Right lobe of liver (tissue), 6 donors: ENCODE results near the gene SIGLEC1. TPM values are rescaled to one million over a fixed set of nuclear protein-coding genes. Genes with fewer than 3 reads are reported as not detected.

Experiments used
- ATAC-seq, 4 donors: fragments of 200-7000 bp; cut with Tn5 transposase; one replicate each; pipeline ENCODE4 v1.9.1; 2020; ENCODE audit warnings: mild to moderate bottlenecking in 4 of 4, moderate library complexity in 4 of 4
- DNase-seq, 3 donors: peaks; one replicate each; pipeline ENCODE4 v3.0.0-alpha.2; 2020
- H3K27ac ChIP-seq, 3 donors: fragments of 200-600 bp; one replicate each; pipeline ENCODE4 v1.8.0; 2022
- H3K27me3 ChIP-seq, 2 donors: fragments of 200-600 bp; one replicate each; pipeline ENCODE4 v1.8.0; 2022
- H3K36me3 ChIP-seq, 4 donors: fragments of 200-600 bp; sonication (generic) in 1 of 4; one replicate each; pipeline versions ENCODE4 v1.5.1 to v1.8.0; 2017 to 2022; ENCODE audit warnings: control low read depth in 1 of 4
- H3K4me1 ChIP-seq, 4 donors: fragments of 200-600 bp; sonication (generic) in 1 of 4; one replicate each; pipeline versions ENCODE4 v1.5.1 to v1.8.0; 2017 to 2022; ENCODE audit warnings: control low read depth in 1 of 4
- H3K4me3 ChIP-seq, 3 donors: fragments of 200-600 bp; one replicate each; pipeline ENCODE4 v1.8.0; 2022
- H3K9me3 ChIP-seq, 4 donors: fragments of 200-600 bp; sonication (generic) in 1 of 4; one replicate each; pipeline versions ENCODE4 v1.5.1 to v1.8.0; 2017 to 2022; ENCODE audit warnings: control low read depth in 1 of 4
- POLR2A ChIP-seq: fragments of 450-650 bp; IDR thresholded peaks from one replicate; pipeline ENCODE4 v1.6.1; 2017; ENCODE audit warnings: antibody characterized with exemption, mild to moderate bottlenecking
- WGBS: methylation state at CpG from one replicate; pipeline ENCODE4 v1.1.6; 2018; ENCODE audit warnings: low coverage, low lambda C conversion rate; ENCODE audit not compliant: insufficient coverage; ENCODE audit errors: missing lambda C conversion rate; 5-methylcytosine and 5-hydroxymethylcytosine counted together
- intact Hi-C, 2 donors: fragments of 100-400 bp; cut with DNase I; formaldehyde crosslinking; loops; one replicate each; pipeline versions ENCODE4 v1.11.2 to v1.14.1; 2022
- long read RNA-seq: library from polyadenylated mRNA; unstranded; transcript quantifications from one replicate; pipeline ENCODE4 v2.0.0, GENCODE V29; 2019
- total RNA-seq, 6 experiments: library from RNA; depleted of rRNA in 2 of 6; stranded (reverse); fragments of >200 nt in 2 of 6; fragmentation: NEBNext Ultra II Directional in 3 of 6; extraction: Animal tissue kit (Norgen Biotek cat#: 25700) in 3 of 6; gene quantifications; one replicate each; pipeline versions ENCODE4 v1.1.0 to v1.2.4, GENCODE V29; 2016 to 2023
- TF ChIP-seq, protein P1 (sequence below), 4 donors: fragments of 200-600 bp in 3 of 4; fragments of 450-650 bp in 1 of 4; IDR thresholded peaks; one replicate each; pipeline versions ENCODE4 v1.5.1 to v1.8.0; 2016 to 2022; ENCODE audit warnings: antibody characterized with exemption in 4 of 4, mild to moderate bottlenecking in 2 of 4
- donor health status: DM: no; HTN: yes; CAD: no.
- donor health status: DM: no; HTN: no; CAD: no.
- donor health status: DM: no; HTN: no; CAD: no.
- donor health status: DM: no; HTN: yes; CAD: no.
- donor health status: DM: no; HTN: yes; CAD: no.

Gene SIGLEC1
- total RNA-seq: 10 to 100 TPM in 2 of 6 experiments, 1 to 10 TPM in 4; 2.6 to 13.9 (median 5.7) TPM
- long read RNA-seq, partial matches to known transcripts: 1 of 1 reads
- long read RNA-seq, other reads (novel, unspliced or antisense): 0 of 1 reads

DNA sequence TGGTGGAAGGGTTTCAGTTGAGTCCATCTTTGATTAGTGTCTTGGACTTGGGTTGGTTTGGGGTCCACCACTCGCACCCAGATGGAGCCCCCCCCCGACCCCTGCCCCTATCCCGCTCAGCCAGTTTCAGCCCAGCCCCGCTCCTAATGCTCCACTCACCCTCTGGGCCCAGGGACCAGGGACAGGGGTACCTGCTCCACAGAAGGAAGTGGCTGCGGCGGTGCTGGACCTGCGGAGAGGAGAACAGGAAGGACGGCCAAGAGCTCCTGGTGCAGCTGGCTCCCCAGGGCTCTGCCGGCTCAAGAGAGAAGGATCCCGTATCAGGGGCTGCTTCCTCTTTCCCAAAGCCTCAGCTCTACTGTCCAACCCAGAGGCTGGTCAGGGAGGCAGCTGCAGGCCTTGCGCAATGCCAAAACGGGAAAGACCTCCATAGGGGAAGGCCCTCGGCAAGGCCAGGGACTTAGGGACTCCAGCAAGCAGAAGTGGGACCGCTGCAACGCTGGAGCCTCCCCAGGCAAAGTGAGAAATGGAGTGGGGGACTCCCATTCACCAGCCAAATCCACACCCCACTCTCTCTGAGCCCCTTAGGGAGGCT is at the start of gene SIGLEC1:
Gene SIGLEC1, minus strand, starts transcription at position 322 of the 595 bp plus-strand sequence. CDS start 5,472 bp downstream, outside the sequence.
- H3K27ac ChIP-seq: no peak within 1 kb of the TSS
- H3K36me3 ChIP-seq: no peaks in the 10 kb centered on the region
- H3K4me1 ChIP-seq: no peaks in the 10 kb centered on the region
- no peaks in the 10 kb centered on the region for H3K9me3 ChIP-seq
- WGBS: 44% methylated on average over 7 of the region's 15 CpGs
- H3K4me3 ChIP-seq: peak within 1 kb of the TSS in 1 of 3 donors; percentile 21
- DNase-seq (peak in 2 of 3 donors; percentile 72 to 76), ATAC-seq (peak; percentile 50 to 61 (median 53))
- no peaks in the 10 kb centered on the region for H3K27me3 ChIP-seq
- intact Hi-C loops: no loop called here
- TF ChIP-seq POLR2A: no peak
- TF ChIP-seq, protein P1, sequence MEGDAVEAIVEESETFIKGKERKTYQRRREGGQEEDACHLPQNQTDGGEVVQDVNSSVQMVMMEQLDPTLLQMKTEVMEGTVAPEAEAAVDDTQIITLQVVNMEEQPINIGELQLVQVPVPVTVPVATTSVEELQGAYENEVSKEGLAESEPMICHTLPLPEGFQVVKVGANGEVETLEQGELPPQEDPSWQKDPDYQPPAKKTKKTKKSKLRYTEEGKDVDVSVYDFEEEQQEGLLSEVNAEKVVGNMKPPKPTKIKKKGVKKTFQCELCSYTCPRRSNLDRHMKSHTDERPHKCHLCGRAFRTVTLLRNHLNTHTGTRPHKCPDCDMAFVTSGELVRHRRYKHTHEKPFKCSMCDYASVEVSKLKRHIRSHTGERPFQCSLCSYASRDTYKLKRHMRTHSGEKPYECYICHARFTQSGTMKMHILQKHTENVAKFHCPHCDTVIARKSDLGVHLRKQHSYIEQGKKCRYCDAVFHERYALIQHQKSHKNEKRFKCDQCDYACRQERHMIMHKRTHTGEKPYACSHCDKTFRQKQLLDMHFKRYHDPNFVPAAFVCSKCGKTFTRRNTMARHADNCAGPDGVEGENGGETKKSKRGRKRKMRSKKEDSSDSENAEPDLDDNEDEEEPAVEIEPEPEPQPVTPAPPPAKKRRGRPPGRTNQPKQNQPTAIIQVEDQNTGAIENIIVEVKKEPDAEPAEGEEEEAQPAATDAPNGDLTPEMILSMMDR (IDR thresholded peaks at IDR 0.05): no peak

DNA sequence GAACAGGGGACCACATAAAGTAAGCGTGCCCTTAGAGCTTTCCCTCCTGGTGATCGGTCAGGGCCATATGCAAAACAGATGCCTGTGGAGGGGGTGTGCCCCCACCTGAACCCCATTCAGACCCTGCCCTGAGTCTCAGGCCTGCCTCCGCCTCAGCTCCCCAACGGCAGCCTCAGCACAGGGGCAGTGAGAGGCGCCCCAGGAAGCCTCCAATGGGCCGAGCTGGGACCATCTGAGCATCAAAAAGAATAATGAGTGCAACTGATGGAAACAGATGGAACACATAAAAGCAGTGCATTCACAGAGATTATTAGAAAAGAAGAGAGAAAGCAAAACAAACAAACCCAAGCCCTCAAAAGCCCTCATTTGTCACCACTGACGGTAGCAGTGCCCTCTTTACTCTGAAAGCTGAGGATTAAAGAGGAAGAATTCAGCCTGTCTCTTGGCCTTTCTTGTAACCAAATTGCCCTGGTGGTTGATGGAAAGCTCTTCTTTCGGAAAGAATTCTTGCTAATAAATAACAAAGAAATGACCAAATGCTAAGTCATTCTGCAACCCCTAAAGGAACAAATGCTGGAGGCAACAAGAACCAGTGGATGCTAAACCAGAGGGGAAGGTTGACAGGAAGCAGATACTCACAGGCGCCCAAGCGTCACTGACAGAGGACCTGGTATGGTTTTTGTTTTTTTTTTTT is 48.4 kb upstream of the SIGLEC1 start:
- no peak overlapping the region for H3K27ac ChIP-seq
- H3K27me3 ChIP-seq: no peaks in the 10 kb centered on the region
- no peak for ATAC-seq
- no peaks in the 10 kb centered on the region for H3K36me3 ChIP-seq
- H3K4me3 ChIP-seq: no peak overlapping the region
- no peaks in the 10 kb centered on the region for H3K4me1 ChIP-seq
- intact Hi-C loops: no loop called here
- no peaks in the 10 kb centered on the region for H3K9me3 ChIP-seq
- 74% methylated on average over 8 of the region's 10 CpGs for WGBS
- DNase-seq: no peak
- no peak for TF ChIP-seq POLR2A
- TF ChIP-seq, protein P1 (IDR thresholded peaks at IDR 0.05): no peak

DNA sequence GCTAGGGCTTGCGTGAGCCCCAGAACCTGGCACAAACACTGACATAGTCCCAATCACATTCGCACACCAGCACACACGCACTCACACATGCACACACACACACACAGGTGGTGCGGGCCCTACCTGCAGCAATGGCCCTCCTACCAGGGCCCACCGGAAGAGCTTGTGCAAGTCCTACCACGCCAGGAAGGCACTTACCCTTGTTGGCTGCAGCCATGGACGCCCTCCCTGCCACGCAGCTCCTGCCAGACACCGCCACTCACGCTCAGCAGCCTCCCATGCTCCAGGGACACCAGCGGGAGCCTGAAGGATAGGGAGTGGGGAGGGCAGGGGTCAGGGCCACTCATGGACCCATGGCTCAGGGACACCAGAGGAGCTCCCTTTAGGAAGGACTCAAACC is 47.5 kb upstream of the SIGLEC1 start:
- Histone ChIP-seq H3K4me3 (no peak overlapping the region), H3K27me3 (no peaks in the 10 kb centered on the region), H3K4me1 (no peaks in the 10 kb centered on the region), H3K36me3 (no peaks in the 10 kb centered on the region), H3K27ac (no peak overlapping the region), H3K9me3 (no peaks in the 10 kb centered on the region)
- intact Hi-C loops: no loop called here
- WGBS: no CpG with 5 or more reads among the region's 11 CpGs
- no peak for DNase-seq
- TF ChIP-seq, protein P1 (IDR thresholded peaks at IDR 0.05): no peak
- no peak for TF ChIP-seq POLR2A
- ATAC-seq: no peak

DNA sequence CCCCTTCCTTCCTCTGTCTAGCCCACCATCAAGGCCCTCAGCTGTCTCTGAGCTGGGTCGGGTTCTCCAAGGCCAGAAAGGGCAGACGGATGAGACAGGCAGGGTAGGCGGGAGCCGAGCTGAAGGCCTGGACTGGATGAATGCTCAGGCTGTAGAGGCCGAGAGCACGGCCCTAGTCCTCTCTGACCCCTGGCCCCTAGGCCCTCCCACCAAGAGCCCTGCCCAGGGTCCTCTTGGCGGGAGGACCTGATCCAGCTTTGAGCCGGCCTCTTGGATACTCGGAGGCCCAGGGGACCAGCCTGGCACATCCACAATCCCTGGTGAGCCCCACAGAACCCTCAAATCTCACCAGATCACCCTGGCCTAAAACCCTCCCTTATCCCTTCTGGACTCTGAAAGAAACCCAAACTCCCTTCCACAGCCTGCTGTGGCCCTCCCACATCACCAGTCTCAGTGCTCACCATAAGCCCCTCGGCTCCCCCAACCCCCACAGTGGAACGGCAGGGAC is 47.0 kb upstream of the SIGLEC1 start:
- H3K9me3 ChIP-seq: no peaks in the 10 kb centered on the region
- ATAC-seq: no peak
- no peak for DNase-seq
- H3K27ac ChIP-seq: no peak overlapping the region
- WGBS: 93% methylated on average over 3 of the region's 11 CpGs
- no peak for TF ChIP-seq POLR2A
- TF ChIP-seq, protein P1 (IDR thresholded peaks at IDR 0.05): no peak
- H3K4me1 ChIP-seq: no peaks in the 10 kb centered on the region
- intact Hi-C loops: no loop called here
- no peak overlapping the region for H3K4me3 ChIP-seq
- H3K36me3 ChIP-seq: no peaks in the 10 kb centered on the region
- no peaks in the 10 kb centered on the region for H3K27me3 ChIP-seq
